Hepatocyte (in vitro differentiated cells): ENCODE measurements around the gene POLR2L.

Experiments used
- CTCF ChIP-seq: fragments of 200-600 bp; sonication (generic); IDR thresholded peaks from 2 replicates; pipeline ENCODE4 v1.5.1; 2016; ENCODE audit warnings: antibody characterized with exemption, mild to moderate bottlenecking; ENCODE audit not compliant: poor library complexity
- EZH2 ChIP-seq: fragments of 200-600 bp; sonication (generic); IDR thresholded peaks from 2 replicates; pipeline ENCODE4 v1.6.1; 2016; ENCODE audit warnings: antibody characterized with exemption, mild to moderate bottlenecking, borderline replicate concordance
- EZH2phosphoT487 ChIP-seq: fragments of 200-600 bp; sonication (generic); IDR thresholded peaks from one replicate; pipeline ENCODE4 v1.6.1; 2018; ENCODE audit warnings: antibody characterized with exemption, mild to moderate bottlenecking, low read depth, moderate library complexity; ENCODE audit not compliant: unreplicated experiment, severe bottlenecking

- TF ChIP-seq CTCF = no peak
- TF ChIP-seq EZH2 = no peak
- no peak for TF ChIP-seq EZH2phosphoT487
Measured at GRCh38 chr11:809287-810039, 32.9 kb downstream of the POLR2L start, which contains the start of gene RPLP2.
